ENCODE measurements around the gene AHRR. TPM values are rescaled to one million over a fixed set of nuclear protein-coding genes. Genes with fewer than 3 reads are reported as not detected.

Gene AHRR
- total RNA-seq, 1 experiment from 2014 or later = 1.3 TPM

GRCh38 chr5:364497-364896, 43.0 kb downstream of the AHRR start:
- no peak for DNase-seq
- no peaks in the 10 kb centered on the region for H3K36me3 Mint-ChIP-seq (ENCODE audit: insufficient read depth, unreplicated experiment)
- intact Hi-C loops (cut with micrococcal nuclease; ENCODE audit: unreplicated experiment) = no loop called here

GRCh38 chr5:366541-367357, 45.2 kb downstream of the AHRR start:
- CTCF ChIA-PET = no interaction called here
- no peaks in the 10 kb centered on the region for H3K36me3 Mint-ChIP-seq (ENCODE audit: insufficient read depth, unreplicated experiment)

More at GRCh38 chr5:364497-364896, 43.0 kb downstream of the AHRR start:
- Mint-ChIP-seq H3K27me3 (ENCODE audit: unreplicated experiment) (peaks cover 19% of the 10 kb centered on the region), H3K9me3 (ENCODE audit: low read depth, unreplicated experiment) (no peaks in the 10 kb centered on the region), H3K4me1 (ENCODE audit: low read depth, unreplicated experiment) (no peaks in the 10 kb centered on the region), H3K27ac (ENCODE audit: unreplicated experiment) (no peak overlapping the region), H3K4me3 (ENCODE audit: low read depth, unreplicated experiment) (no peak overlapping the region)
- no peak for TF ChIP-seq CTCF (IDR thresholded peaks at IDR 0.05; ENCODE audit: unreplicated experiment)
- BruUV-seq (replicated peaks) = no TSS peak
- CTCF ChIA-PET = no interaction called here

GRCh38 chr5:367358-368130, 46.0 kb downstream of the AHRR start:
- no peak for DNase-seq
- Mint-ChIP-seq H3K4me3 (ENCODE audit: low read depth, unreplicated experiment) (no peak overlapping the region), H3K27me3 (ENCODE audit: unreplicated experiment) (no peaks in the 10 kb centered on the region), H3K36me3 (ENCODE audit: insufficient read depth, unreplicated experiment) (no peaks in the 10 kb centered on the region), H3K4me1 (ENCODE audit: low read depth, unreplicated experiment) (peaks cover 7% of the 10 kb centered on the region), H3K27ac (ENCODE audit: unreplicated experiment) (no peak overlapping the region), H3K9me3 (ENCODE audit: low read depth, unreplicated experiment) (no peaks in the 10 kb centered on the region)
- no peak for TF ChIP-seq CTCF (IDR thresholded peaks at IDR 0.05; ENCODE audit: unreplicated experiment)
- BruUV-seq (replicated peaks) = no TSS peak
- intact Hi-C loops (cut with micrococcal nuclease; ENCODE audit: unreplicated experiment) = no loop called here
- CTCF ChIA-PET = no interaction called here

More at GRCh38 chr5:366541-367357, 45.2 kb downstream of the AHRR start:
- BruUV-seq (replicated peaks) = no TSS peak
- Mint-ChIP-seq H3K9me3 (ENCODE audit: low read depth, unreplicated experiment) (no peaks in the 10 kb centered on the region), H3K27ac (ENCODE audit: unreplicated experiment) (no peak overlapping the region), H3K4me1 (ENCODE audit: low read depth, unreplicated experiment) (no peaks in the 10 kb centered on the region), H3K27me3 (ENCODE audit: unreplicated experiment) (peaks cover 6% of the 10 kb centered on the region), H3K4me3 (ENCODE audit: low read depth, unreplicated experiment) (no peak overlapping the region)
- no peak for DNase-seq
- intact Hi-C loops (cut with micrococcal nuclease; ENCODE audit: unreplicated experiment) = no loop called here
- no peak for TF ChIP-seq CTCF (IDR thresholded peaks at IDR 0.05; ENCODE audit: unreplicated experiment)

GRCh38 chr5:368183-369084, 46.9 kb downstream of the AHRR start:
- Mint-ChIP-seq H3K9me3 (ENCODE audit: low read depth, unreplicated experiment) (no peaks in the 10 kb centered on the region), H3K36me3 (ENCODE audit: insufficient read depth, unreplicated experiment) (no peaks in the 10 kb centered on the region), H3K27ac (ENCODE audit: unreplicated experiment) (no peak overlapping the region), H3K27me3 (ENCODE audit: unreplicated experiment) (no peaks in the 10 kb centered on the region), H3K4me1 (ENCODE audit: low read depth, unreplicated experiment) (peaks cover 9% of the 10 kb centered on the region), H3K4me3 (ENCODE audit: low read depth, unreplicated experiment) (no peak overlapping the region)
- intact Hi-C loops (cut with micrococcal nuclease; ENCODE audit: unreplicated experiment) = no loop called here
- CTCF ChIA-PET = no interaction called here
- no peak for DNase-seq
- TF ChIP-seq CTCF (IDR thresholded peaks at IDR 0.05; ENCODE audit: unreplicated experiment) = no peak
- no TSS peak for BruUV-seq (replicated peaks)

All from Calu3 (cell line).